ENCODE data around the gene RNF183.

The RNF183 gene

GRCh38 chr9:113302792-113303418 lies at the start of gene RNF183:
TSS of gene RNF183 (minus strand) at chr9:113303376. CDS start at chr9:113298184, 5,192 bp downstream.
- DNase-seq, result no peak

GRCh38 chr9:113352411-113352810 lies 49.2 kb upstream of the RNF183 start:
- no peak for DNase-seq

- no peak for DNase-seq
These were observed 48.8 kb upstream of the RNF183 start for GRCh38 chr9:113352006-113352405.

- no peak for DNase-seq
These were observed 47.8 kb upstream of the RNF183 start for GRCh38 chr9:113350937-113351336.

GRCh38 chr9:113350107-113350661 lies 47.0 kb upstream of the RNF183 start:
- no peak for DNase-seq

- DNase-seq, result peak; percentile 52
These were observed 46.4 kb upstream of the RNF183 start, which contains the start of gene BSPRY for GRCh38 chr9:113349445-113350094. TSS of gene BSPRY (plus strand) at chr9:113349541. CDS start at chr9:113349580, 39 bp downstream.

- DNase-seq, result no peak
These were observed 45.9 kb upstream of the RNF183 start for GRCh38 chr9:113349066-113349444.

- DNase-seq, result no peak
These were observed 45.3 kb upstream of the RNF183 start for GRCh38 chr9:113348437-113348836.

- DNase-seq, result no peak
These were observed 42.5 kb upstream of the RNF183 start for GRCh38 chr9:113345671-113346070.

- no peak for DNase-seq
These were observed 42.0 kb upstream of the RNF183 start for GRCh38 chr9:113345190-113345589.

GRCh38 chr9:113343732-113344231 lies 40.6 kb upstream of the RNF183 start:
- DNase-seq, result no peak

GRCh38 chr9:113341712-113342410 lies 38.7 kb upstream of the RNF183 start:
- no peak for DNase-seq

- DNase-seq, result peak; percentile 85
These were observed 37.0 kb upstream of the RNF183 start, which contains the start of gene WDR31 for GRCh38 chr9:113340011-113340699. TSS of gene WDR31 (minus strand) at chr9:113340275. CDS start at chr9:113332022, 8,253 bp downstream.

- no peak for DNase-seq
These were observed 34.5 kb upstream of the RNF183 start for GRCh38 chr9:113337714-113338113.

- no peak for DNase-seq
These were observed 28.6 kb upstream of the RNF183 start for GRCh38 chr9:113331780-113332179.

GRCh38 chr9:113328045-113328782 lies 25.0 kb upstream of the RNF183 start:
- DNase-seq, result no peak

- no peak for DNase-seq
These were observed 23.1 kb upstream of the RNF183 start for GRCh38 chr9:113326230-113326629.

GRCh38 chr9:113322671-113323070 lies 19.5 kb upstream of the RNF183 start:
- DNase-seq, result no peak

GRCh38 chr9:113320051-113320450 lies 16.9 kb upstream of the RNF183 start:
- no peak for DNase-seq

- no peak for DNase-seq
These were observed 15.9 kb upstream of the RNF183 start for GRCh38 chr9:113319054-113319453.

GRCh38 chr9:113317777-113318176 lies 14.6 kb upstream of the RNF183 start:
- no peak for DNase-seq

GRCh38 chr9:113316030-113316429 lies 12.9 kb upstream of the RNF183 start:
- no peak for DNase-seq

Measured in activated T-cell treated with anti-CD3 and anti-CD28 coated beads, Interleukin-2, amount 50 U/mL, for 1 hour (primary cell).